SK-N-SH treated with all-trans-retinoic acid at 6 μM for 48 hours (cell line): Measurements from ENCODE around the gene ELAC2.
"Not testable (repeated sequence)": the region's sequence is repeated elsewhere in the genome, so short reads cannot be mapped to it uniquely, and the experiment has no call there.

Experiments used
- ATAC-seq: fragments of 200-7000 bp; cut with Tn5 transposase; 3 replicates; pipeline ENCODE4 v1.9.1; 2020; ENCODE audit warnings: mild to moderate bottlenecking, moderate library complexity
- ARNTL ChIP-seq: fragments of 450-650 bp; formaldehyde crosslinking; IDR thresholded peaks from 2 replicates; pipeline ENCODE4 v1.5.0; 2020; ENCODE audit warnings: low read depth, mild to moderate bottlenecking, moderate library complexity, borderline replicate concordance
- BACH2 ChIP-seq: fragments of 250-450 bp; sonication (Bioruptor Pico); IDR thresholded peaks from 2 replicates; pipeline ENCODE4 v1.9.0; 2021; ENCODE audit warnings: mild to moderate bottlenecking, borderline replicate concordance
- CREB5 ChIP-seq: fragments of 250-450 bp; sonication (Bioruptor Pico); IDR thresholded peaks from 2 replicates; pipeline ENCODE4 v1.5.1; 2020; ENCODE audit warnings: low read depth, mild to moderate bottlenecking, moderate library complexity
- CSRNP3 ChIP-seq: fragments of 250-450 bp; sonication (Bioruptor Pico); IDR thresholded peaks from 2 replicates; pipeline ENCODE4 v1.5.1; 2021; ENCODE audit warnings: mild to moderate bottlenecking, moderate library complexity
- ESRRG ChIP-seq: fragments of 250-450 bp; sonication (Bioruptor Pico); IDR thresholded peaks from 2 replicates; pipeline ENCODE4 v1.6.1; 2021; ENCODE audit warnings: mild to moderate bottlenecking
- GLIS3 ChIP-seq: fragments of 250-450 bp; sonication (Bioruptor Pico); IDR thresholded peaks from 2 replicates; pipeline ENCODE4 v1.5.0; 2020; ENCODE audit warnings: mild to moderate bottlenecking, moderate library complexity
- ISL1 ChIP-seq: fragments of 250-450 bp; sonication (Bioruptor Pico); IDR thresholded peaks from 2 replicates; pipeline ENCODE4 v2.1.2; 2022; ENCODE audit warnings: mild to moderate bottlenecking, moderate library complexity
- OSR1 ChIP-seq: fragments of 250-450 bp; sonication (Bioruptor Pico); IDR thresholded peaks from 2 replicates; pipeline ENCODE4 v1.8.0; 2022; ENCODE audit warnings: moderate library complexity, mild to moderate bottlenecking, inconsistent platforms
- POU6F1 ChIP-seq: fragments of 250-450 bp; sonication (Bioruptor Pico); IDR thresholded peaks from 2 replicates; pipeline ENCODE4 v1.8.0; 2021; ENCODE audit warnings: low read depth, mild to moderate bottlenecking, moderate library complexity, borderline replicate concordance
- PPARA ChIP-seq: fragments of 250-450 bp; sonication (Bioruptor Pico); IDR thresholded peaks from 2 replicates; pipeline ENCODE4 v1.5.0; 2020; ENCODE audit warnings: mild to moderate bottlenecking, borderline replicate concordance
- RARB ChIP-seq: fragments of 250-450 bp; sonication (Bioruptor Pico); IDR thresholded peaks from 2 replicates; pipeline ENCODE4 v1.8.0; 2021; ENCODE audit warnings: mild to moderate bottlenecking, moderate library complexity
- SNAI2 ChIP-seq: fragments of 250-450 bp; sonication (Bioruptor Pico); IDR thresholded peaks from 2 replicates; pipeline ENCODE4 v1.5.0; 2020; ENCODE audit warnings: mild to moderate bottlenecking, moderate library complexity
- ZC3H10 ChIP-seq: fragments of 250-450 bp; sonication (Bioruptor Pico); IDR thresholded peaks from 2 replicates; pipeline ENCODE4 v1.5.1; 2021; ENCODE audit warnings: mild to moderate bottlenecking, moderate library complexity
- ZFP3 ChIP-seq: fragments of 250-450 bp; sonication (Bioruptor Pico); IDR thresholded peaks from 2 replicates; pipeline ENCODE4 v1.5.0; 2020; ENCODE audit warnings: mild to moderate bottlenecking, moderate library complexity
- ZNF565 ChIP-seq: fragments of 450-650 bp; formaldehyde crosslinking; conservative IDR thresholded peaks from 2 replicates; pipeline ENCODE4 v1.5.0; 2020; ENCODE audit warnings: low read depth, mild to moderate bottlenecking, moderate library complexity
- TF ChIP-seq, protein P1 (sequence below): fragments of 250-450 bp; sonication (Bioruptor Pico); IDR thresholded peaks from 2 replicates; pipeline ENCODE4 v1.5.0; 2020; ENCODE audit warnings: mild to moderate bottlenecking, moderate library complexity
- TF ChIP-seq, protein P2 (sequence below): fragments of 250-450 bp; sonication (Bioruptor Pico); IDR thresholded peaks from 2 replicates; pipeline ENCODE4 v1.8.0; 2020; ENCODE audit warnings: mild to moderate bottlenecking, moderate library complexity, borderline replicate concordance

ELAC2 gene

GRCh38 chr17:12979826-12980500 lies 37.9 kb downstream of the ELAC2 start (continued):
- TF ChIP-seq, protein P1, sequence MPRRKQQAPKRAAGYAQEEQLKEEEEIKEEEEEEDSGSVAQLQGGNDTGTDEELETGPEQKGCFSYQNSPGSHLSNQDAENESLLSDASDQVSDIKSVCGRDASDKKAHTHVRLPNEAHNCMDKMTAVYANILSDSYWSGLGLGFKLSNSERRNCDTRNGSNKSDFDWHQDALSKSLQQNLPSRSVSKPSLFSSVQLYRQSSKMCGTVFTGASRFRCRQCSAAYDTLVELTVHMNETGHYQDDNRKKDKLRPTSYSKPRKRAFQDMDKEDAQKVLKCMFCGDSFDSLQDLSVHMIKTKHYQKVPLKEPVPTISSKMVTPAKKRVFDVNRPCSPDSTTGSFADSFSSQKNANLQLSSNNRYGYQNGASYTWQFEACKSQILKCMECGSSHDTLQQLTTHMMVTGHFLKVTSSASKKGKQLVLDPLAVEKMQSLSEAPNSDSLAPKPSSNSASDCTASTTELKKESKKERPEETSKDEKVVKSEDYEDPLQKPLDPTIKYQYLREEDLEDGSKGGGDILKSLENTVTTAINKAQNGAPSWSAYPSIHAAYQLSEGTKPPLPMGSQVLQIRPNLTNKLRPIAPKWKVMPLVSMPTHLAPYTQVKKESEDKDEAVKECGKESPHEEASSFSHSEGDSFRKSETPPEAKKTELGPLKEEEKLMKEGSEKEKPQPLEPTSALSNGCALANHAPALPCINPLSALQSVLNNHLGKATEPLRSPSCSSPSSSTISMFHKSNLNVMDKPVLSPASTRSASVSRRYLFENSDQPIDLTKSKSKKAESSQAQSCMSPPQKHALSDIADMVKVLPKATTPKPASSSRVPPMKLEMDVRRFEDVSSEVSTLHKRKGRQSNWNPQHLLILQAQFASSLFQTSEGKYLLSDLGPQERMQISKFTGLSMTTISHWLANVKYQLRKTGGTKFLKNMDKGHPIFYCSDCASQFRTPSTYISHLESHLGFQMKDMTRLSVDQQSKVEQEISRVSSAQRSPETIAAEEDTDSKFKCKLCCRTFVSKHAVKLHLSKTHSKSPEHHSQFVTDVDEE = no peak
- TF ChIP-seq CREB5 (no peak), ZNF565 (CRISPR knock-in tag) (no peak), POU6F1 (no peak), RARB (CRISPR knock-in tag) (no peak), ARNTL (CRISPR knock-in tag) (no peak), PPARA (CRISPR knock-in tag) (no peak), SNAI2 (CRISPR knock-in tag) (no peak), ZC3H10 (CRISPR knock-in tag) (no peak)

DNA sequence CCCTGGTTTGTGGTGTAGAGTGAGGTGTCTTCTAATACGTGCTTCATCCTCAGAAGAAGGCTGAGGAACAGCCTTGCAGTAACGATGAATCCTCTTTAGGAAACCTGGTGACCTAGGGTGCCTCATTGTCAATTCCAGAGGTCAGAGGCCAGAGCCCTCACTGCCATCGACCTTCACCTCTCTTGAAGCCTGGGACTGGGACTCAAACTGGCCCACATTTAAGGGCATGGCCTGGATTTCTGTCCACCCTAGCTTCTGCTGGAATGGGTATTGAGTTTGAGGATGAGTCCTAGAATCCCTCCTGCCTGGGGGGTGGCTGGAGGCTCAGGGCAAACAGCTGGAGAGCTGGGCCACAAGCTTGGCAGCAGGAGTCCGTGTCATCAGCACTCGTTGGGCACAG lies 38.6 kb downstream of the ELAC2 start:
- no peak for TF ChIP-seq CSRNP3 (CRISPR knock-in tag)
- TF ChIP-seq RARB (CRISPR knock-in tag) = no peak
- no peak for TF ChIP-seq ZC3H10 (CRISPR knock-in tag)
- TF ChIP-seq POU6F1 = no peak
- no peak for TF ChIP-seq ISL1
- TF ChIP-seq, protein P1 = no peak
- no peak for TF ChIP-seq ESRRG (CRISPR knock-in tag)
- TF ChIP-seq GLIS3 = no peak
- TF ChIP-seq ZFP3 (CRISPR knock-in tag) = no peak
- TF ChIP-seq OSR1 (CRISPR knock-in tag) = no peak
- no peak for TF ChIP-seq BACH2 (CRISPR knock-in tag)
- TF ChIP-seq, protein P2, sequence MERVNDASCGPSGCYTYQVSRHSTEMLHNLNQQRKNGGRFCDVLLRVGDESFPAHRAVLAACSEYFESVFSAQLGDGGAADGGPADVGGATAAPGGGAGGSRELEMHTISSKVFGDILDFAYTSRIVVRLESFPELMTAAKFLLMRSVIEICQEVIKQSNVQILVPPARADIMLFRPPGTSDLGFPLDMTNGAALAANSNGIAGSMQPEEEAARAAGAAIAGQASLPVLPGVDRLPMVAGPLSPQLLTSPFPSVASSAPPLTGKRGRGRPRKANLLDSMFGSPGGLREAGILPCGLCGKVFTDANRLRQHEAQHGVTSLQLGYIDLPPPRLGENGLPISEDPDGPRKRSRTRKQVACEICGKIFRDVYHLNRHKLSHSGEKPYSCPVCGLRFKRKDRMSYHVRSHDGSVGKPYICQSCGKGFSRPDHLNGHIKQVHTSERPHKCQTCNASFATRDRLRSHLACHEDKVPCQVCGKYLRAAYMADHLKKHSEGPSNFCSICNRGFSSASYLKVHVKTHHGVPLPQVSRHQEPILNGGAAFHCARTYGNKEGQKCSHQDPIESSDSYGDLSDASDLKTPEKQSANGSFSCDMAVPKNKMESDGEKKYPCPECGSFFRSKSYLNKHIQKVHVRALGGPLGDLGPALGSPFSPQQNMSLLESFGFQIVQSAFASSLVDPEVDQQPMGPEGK = no peak
- TF ChIP-seq, all 23 proteins: peak for 0
- ATAC-seq = no peak

GRCh38 chr17:12978787-12979186 lies 39.0 kb downstream of the ELAC2 start:
- ATAC-seq = not testable (repeated sequence)
